Measurements from ENCODE around the gene PRKRIP1.
"Not testable (repeated sequence)": the region's sequence is repeated elsewhere in the genome, so short reads cannot be mapped to it uniquely, and the experiment has no call there.

- not testable (repeated sequence) for TF ChIP-seq POLR2AphosphoS5 (IDR thresholded peaks at IDR 0.05; ENCODE audit: low read depth, low read length); TAF1 (IDR thresholded peaks at IDR 0.05; ENCODE audit: borderline replicate concordance, low read depth, low read length); POLR2A (IDR thresholded peaks at IDR 0.05; ENCODE audit: low read depth, low read length)
Measured at GRCh38 chr7:102404862-102405188, 8.7 kb downstream of the PRKRIP1 start.

Measured in GM12892 (cell line).